A549 treated with Mapracorat at 1 μM for 4 hours (cell line): ENCODE measurements around the gene FBXW2. TPM values are rescaled to one million over a fixed set of nuclear protein-coding genes. Genes with fewer than 3 reads are reported as not detected.

Source experiments
- total RNA-seq: library from RNA; stranded (reverse); fragments of 200-300 nt; extraction: Qiagen RNA extraction; gene quantifications from 5 replicates; pipeline ENCODE4 v1.2.3, GENCODE V29; 2022

FBXW2 gene, protein sequence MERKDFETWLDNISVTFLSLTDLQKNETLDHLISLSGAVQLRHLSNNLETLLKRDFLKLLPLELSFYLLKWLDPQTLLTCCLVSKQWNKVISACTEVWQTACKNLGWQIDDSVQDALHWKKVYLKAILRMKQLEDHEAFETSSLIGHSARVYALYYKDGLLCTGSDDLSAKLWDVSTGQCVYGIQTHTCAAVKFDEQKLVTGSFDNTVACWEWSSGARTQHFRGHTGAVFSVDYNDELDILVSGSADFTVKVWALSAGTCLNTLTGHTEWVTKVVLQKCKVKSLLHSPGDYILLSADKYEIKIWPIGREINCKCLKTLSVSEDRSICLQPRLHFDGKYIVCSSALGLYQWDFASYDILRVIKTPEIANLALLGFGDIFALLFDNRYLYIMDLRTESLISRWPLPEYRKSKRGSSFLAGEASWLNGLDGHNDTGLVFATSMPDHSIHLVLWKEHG
- total RNA-seq: 34.1 to 38.5 TPM (median 37.6 TPM) in 5 replicates

GRCh38 chr9:120792898-120793765 lies at the start of gene FBXW2:
FBXW2 (minus strand) TSS chr9:120793416; CDS start chr9:120788258, 5,158 bp downstream.

DNA sequence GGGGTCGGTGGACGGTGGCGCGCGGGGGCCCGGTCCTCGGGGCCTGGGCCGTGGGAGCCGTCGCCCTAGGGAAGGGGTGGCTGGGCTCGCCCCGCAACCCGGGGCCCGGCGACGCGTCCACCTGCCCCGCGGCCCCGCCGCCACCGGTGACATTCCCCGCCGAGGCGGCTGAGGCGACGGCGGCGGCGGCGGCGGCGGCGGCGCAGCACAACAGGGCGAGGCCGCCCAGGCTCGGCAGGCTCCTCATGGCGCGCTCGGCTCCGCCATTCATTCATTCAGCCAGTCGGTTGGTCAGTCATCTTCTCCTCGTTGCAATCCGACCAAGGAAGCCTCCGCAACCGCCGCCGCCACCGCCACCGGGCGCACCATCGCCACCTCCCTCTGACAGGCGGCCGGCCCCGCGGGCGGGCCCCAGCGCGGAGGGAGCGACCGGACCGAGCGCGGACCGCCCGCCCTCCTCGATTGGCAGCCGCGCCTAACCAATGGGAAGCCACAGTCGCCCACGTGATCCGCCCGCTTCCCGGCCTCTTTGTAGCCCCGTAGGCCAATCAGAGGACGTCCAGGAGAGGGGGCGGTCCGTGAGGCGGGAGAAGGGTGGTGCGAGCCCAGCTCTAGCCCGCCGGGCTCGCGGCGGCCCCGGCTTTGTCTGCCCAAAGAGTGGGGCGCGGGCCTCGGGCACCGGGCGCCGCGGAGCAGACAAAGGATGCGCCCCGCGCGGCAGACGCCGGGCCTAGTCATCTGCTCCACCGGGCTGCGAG lies 78.9 kb downstream of the FBXW2 start, which contains the start of gene MEGF9:
MEGF9 (minus strand) TSS at position 383 of the 758 bp plus-strand sequence; CDS start at position 271, 112 bp downstream.

Other genes with a start within 250 kb of the FBXW2 start
- gene CDK5RAP2, start 213.2 kb downstream of the FBXW2 start, total RNA-seq: 27.6 to 31.7 TPM (median 30.0 TPM) in 5 replicates
- 17.2 to 23.9 TPM (median 21.3 TPM) in 5 replicates for gene MEGF9, start 78.9 kb downstream of the FBXW2 start, total RNA-seq
- gene PSMD5, start 49.5 kb upstream of the FBXW2 start, total RNA-seq: 27.4 to 30.4 TPM (median 29.8 TPM) in 5 replicates
- 93.1 to 135 TPM (median 123 TPM) in 5 replicates for gene PHF19, start 83.8 kb upstream of the FBXW2 start, total RNA-seq
- 2.2 to 3.2 TPM (median 2.5 TPM) in 5 replicates for gene TRAF1, start 133.4 kb upstream of the FBXW2 start, total RNA-seq